MCF 10A (cell line): Measurements from ENCODE around the gene IMPG2. TPM values are rescaled to one million over a fixed set of nuclear protein-coding genes. Genes with fewer than 3 reads are reported as not detected.

Experiments used
- BruUV-seq: library from RNA; stranded (reverse); fragments of 400-500 nt; replicated peaks from 2 replicates; lab custom pipeline; 2021; lab: Mats Ljungman, UMichigan
- CTCF ChIA-PET: fragments of 300-600 bp; sonication (Branson Sonifier 250); formaldehyde crosslinking; extraction: SDS; loops from one replicate; lab custom pipeline; 2021; ENCODE audit warnings: antibody characterized with exemption, inconsistent platforms; lab: Yijun Ruan, JAX
- POLR2A ChIA-PET: fragments of 300-600, 350-650 bp; sonication (Branson Sonifier 250); formaldehyde crosslinking; extraction: SDS; loops from one replicate; lab custom pipeline; 2020; ENCODE audit warnings: antibody characterized with exemption, inconsistent platforms; lab: Yijun Ruan, JAX
- DNase-seq: peaks from one replicate; pipeline ENCODE4 v3.0.0-alpha.2; 2018; ENCODE audit not compliant: unreplicated experiment
- H3K27ac Mint-ChIP-seq: one replicate; pipeline ENCODE4 v1.8.0; 2022; ENCODE audit warnings: mild to moderate bottlenecking, low read depth, mixed read lengths; ENCODE audit not compliant: unreplicated experiment
- H3K27me3 Mint-ChIP-seq: one replicate; pipeline ENCODE4 v1.8.0; 2022; ENCODE audit warnings: mixed read lengths; ENCODE audit not compliant: insufficient read depth, unreplicated experiment
- H3K36me3 Mint-ChIP-seq: one replicate; pipeline ENCODE4 v1.8.0; 2022; ENCODE audit warnings: mild to moderate bottlenecking, moderate library complexity, mixed read lengths; ENCODE audit not compliant: insufficient read depth, unreplicated experiment
- H3K4me1 Mint-ChIP-seq: one replicate; pipeline ENCODE4 v1.8.0; 2022; ENCODE audit warnings: mixed read lengths; ENCODE audit not compliant: insufficient read depth, unreplicated experiment
- H3K4me3 Mint-ChIP-seq: one replicate; pipeline ENCODE4 v1.8.0; 2022; ENCODE audit warnings: mild to moderate bottlenecking, moderate library complexity, mixed read lengths; ENCODE audit not compliant: unreplicated experiment
- H3K9me3 Mint-ChIP-seq: one replicate; pipeline ENCODE4 v1.8.0; 2022; ENCODE audit warnings: mixed read lengths; ENCODE audit not compliant: unreplicated experiment
- CTCF ChIP-seq: fragments of 200-600 bp; IDR thresholded peaks from one replicate; pipeline ENCODE4 v1.8.0; 2022; ENCODE audit warnings: antibody characterized with exemption, mild to moderate bottlenecking; ENCODE audit not compliant: unreplicated experiment
- intact Hi-C: fragments of 100-400 bp; cut with micrococcal nuclease; formaldehyde crosslinking; loops from 2 replicates; pipeline ENCODE4 v1.14.1; 2022
- total RNA-seq: library from RNA; stranded (reverse); gene quantifications from 2 replicates; pipeline ENCODE4 v1.2.3, GENCODE V29; 2022

IMPG2 gene
- total RNA-seq, 1 experiment from 2014 or later, result 0.26 TPM

- ChIA-PET POLR2A (no interaction called here), CTCF (no interaction called here)
- no peak overlapping the region for H3K27ac Mint-ChIP-seq
- no peak for DNase-seq
- no peaks in the 10 kb centered on the region for H3K4me1 Mint-ChIP-seq
- BruUV-seq, result no TSS peak
- peaks cover 12% of the 10 kb centered on the region for H3K36me3 Mint-ChIP-seq
- intact Hi-C loops, result no loop called here
- H3K4me3 Mint-ChIP-seq, result no peak overlapping the region
- no peak for TF ChIP-seq CTCF
- H3K27me3 Mint-ChIP-seq, result no peaks in the 10 kb centered on the region
- H3K9me3 Mint-ChIP-seq, result no peaks in the 10 kb centered on the region
Observed at GRCh38 chr3:101235048-101235447, 85.3 kb downstream of the IMPG2 start.

DNA sequence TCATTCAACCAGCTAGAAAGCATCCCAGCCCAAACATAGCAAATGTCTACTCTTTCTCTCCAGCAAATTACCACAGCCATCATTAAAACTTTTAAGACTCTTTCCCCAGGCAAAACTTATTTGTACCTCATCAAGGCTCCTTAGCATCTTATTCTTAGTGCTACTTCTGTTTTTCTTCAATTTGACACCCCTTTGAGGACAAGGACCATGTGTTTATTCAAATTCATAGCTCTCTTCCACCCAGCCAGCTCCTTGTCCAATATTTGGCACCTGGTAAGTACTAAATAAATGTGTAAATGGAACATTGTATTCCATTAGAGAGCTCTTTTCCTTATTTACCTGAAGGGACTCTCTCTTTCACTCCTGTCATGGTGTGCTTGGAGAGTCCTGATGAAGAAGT lies 89.8 kb downstream of the IMPG2 start:
- no peak for TF ChIP-seq CTCF
- Mint-ChIP-seq H3K27ac (no peak overlapping the region), H3K9me3 (no peaks in the 10 kb centered on the region), H3K36me3 (peaks cover 5% of the 10 kb centered on the region), H3K4me3 (no peak overlapping the region), H3K4me1 (no peaks in the 10 kb centered on the region), H3K27me3 (no peaks in the 10 kb centered on the region)
- ChIA-PET CTCF (interaction anchor here (0.8 to 1.6 kb wide), 2 partner anchors 24 to 462 kb away, joined by 4 read pairs; no protein-coding TSS in a partner anchor), POLR2A (interaction anchor here (0.8 kb wide), 1 partner anchor 62 kb away, joined by 3 read pairs; no protein-coding TSS in a partner anchor)
- no TSS peak for BruUV-seq
- intact Hi-C loops, result no loop called here
- no peak for DNase-seq

- no TSS peak for BruUV-seq
- H3K36me3 Mint-ChIP-seq, result peaks cover 5% of the 10 kb centered on the region
- H3K27me3 Mint-ChIP-seq, result no peaks in the 10 kb centered on the region
- no peaks in the 10 kb centered on the region for H3K9me3 Mint-ChIP-seq
- ChIA-PET CTCF (interaction anchor here (0.8 to 1.6 kb wide), 2 partner anchors 25 to 463 kb away, joined by 4 read pairs; no protein-coding TSS in a partner anchor), POLR2A (no interaction called here)
- TF ChIP-seq CTCF, result peak; percentile 19
- no peak overlapping the region for H3K4me3 Mint-ChIP-seq
- no peak overlapping the region for H3K27ac Mint-ChIP-seq
- intact Hi-C loops, result loop anchor here (5.0 kb wide), 1 partner anchor 408 kb away; no protein-coding TSS in a partner anchor
- no peaks in the 10 kb centered on the region for H3K4me1 Mint-ChIP-seq
- peak; percentile 20 for DNase-seq
Observed at GRCh38 chr3:101229681-101230080, 90.7 kb downstream of the IMPG2 start.

DNA sequence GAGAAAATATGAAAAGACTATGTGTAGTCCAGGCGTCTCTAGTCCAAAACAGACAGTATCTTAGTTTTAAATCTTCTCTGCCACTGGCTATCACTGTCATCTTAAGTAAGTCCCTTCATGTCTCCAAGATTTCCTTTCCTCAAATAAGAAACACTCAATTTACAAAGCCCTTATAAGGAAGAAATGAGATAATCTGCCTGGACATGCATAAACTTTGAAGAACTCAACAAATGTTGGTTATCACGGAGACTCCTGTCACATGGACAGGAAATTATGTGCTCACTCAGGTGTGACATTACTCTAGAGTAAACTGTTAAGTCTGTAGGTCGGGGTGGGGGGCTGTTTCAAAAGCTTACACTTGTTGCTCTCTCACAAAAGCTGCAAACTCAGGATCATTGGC lies 91.9 kb downstream of the IMPG2 start:
- no peak for TF ChIP-seq CTCF
- POLR2A ChIA-PET, result no interaction called here
- Mint-ChIP-seq H3K4me3 (no peak overlapping the region), H3K4me1 (no peaks in the 10 kb centered on the region), H3K27me3 (no peaks in the 10 kb centered on the region), H3K36me3 (peaks cover 5% of the 10 kb centered on the region), H3K27ac (no peak overlapping the region), H3K9me3 (no peaks in the 10 kb centered on the region)
- intact Hi-C loops, result loop anchor here (5.0 kb wide), 1 partner anchor 409 kb away; no protein-coding TSS in a partner anchor
- no peak for DNase-seq
- CTCF ChIA-PET, result no interaction called here
- BruUV-seq, result no TSS peak
